RWPE2 (cell line): ENCODE results near the gene PSD2.
A peak's percentile ranks its signal among the peaks of the same experiment; 100 is the strongest.

Experiments
- ATAC-seq: fragments of 200-7000 bp; cut with Tn5 transposase; 3 replicates; pipeline ENCODE4 v1.9.1; 2021; ENCODE audit warnings: low read depth
- DNase-seq: peaks from one replicate; pipeline ENCODE4 v3.0.0-alpha.2; 2020; ENCODE audit warnings: low spot score
- H3K27ac ChIP-seq: fragments of 450-650 bp; 2 replicates; pipeline ENCODE4 v1.5.1; 2017; ENCODE audit warnings: mild to moderate bottlenecking; ENCODE audit not compliant: poor library complexity, severe bottlenecking
- H3K27me3 ChIP-seq: fragments of 250-450 bp; sonication (Bioruptor Pico); 2 replicates; pipeline ENCODE4 v1.5.1; 2021; ENCODE audit warnings: mild to moderate bottlenecking, moderate library complexity; ENCODE audit not compliant: insufficient read depth, poor library complexity, severe bottlenecking
- H3K36me3 ChIP-seq: fragments of 250-450 bp; sonication (Bioruptor Pico); 2 replicates; pipeline ENCODE4 v1.5.1; 2020; ENCODE audit warnings: low read depth, mild to moderate bottlenecking, moderate library complexity
- H3K4me1 ChIP-seq: fragments of 250-450 bp; sonication (Bioruptor Pico); 2 replicates; pipeline ENCODE4 v1.5.1; 2021; ENCODE audit warnings: mild to moderate bottlenecking, moderate library complexity; ENCODE audit not compliant: insufficient read depth, poor library complexity, severe bottlenecking
- H3K4me3 ChIP-seq: fragments of 250-450 bp; sonication (Bioruptor Pico); 2 replicates; pipeline ENCODE4 v1.5.1; 2021; ENCODE audit warnings: mild to moderate bottlenecking, moderate library complexity; ENCODE audit not compliant: severe bottlenecking
- H3K9me3 ChIP-seq: fragments of 250-450 bp; sonication (Bioruptor Pico); 2 replicates; pipeline ENCODE4 v1.5.1; 2021; ENCODE audit warnings: mild to moderate bottlenecking, moderate library complexity; ENCODE audit not compliant: severe bottlenecking
- TF ChIP-seq, protein P1 (sequence below): fragments of 450-650 bp; IDR thresholded peaks from one replicate; pipeline ENCODE4 v1.5.1; 2017; ENCODE audit warnings: mild to moderate bottlenecking, moderate library complexity; ENCODE audit not compliant: poor library complexity, severe bottlenecking

The PSD2 gene

DNA sequence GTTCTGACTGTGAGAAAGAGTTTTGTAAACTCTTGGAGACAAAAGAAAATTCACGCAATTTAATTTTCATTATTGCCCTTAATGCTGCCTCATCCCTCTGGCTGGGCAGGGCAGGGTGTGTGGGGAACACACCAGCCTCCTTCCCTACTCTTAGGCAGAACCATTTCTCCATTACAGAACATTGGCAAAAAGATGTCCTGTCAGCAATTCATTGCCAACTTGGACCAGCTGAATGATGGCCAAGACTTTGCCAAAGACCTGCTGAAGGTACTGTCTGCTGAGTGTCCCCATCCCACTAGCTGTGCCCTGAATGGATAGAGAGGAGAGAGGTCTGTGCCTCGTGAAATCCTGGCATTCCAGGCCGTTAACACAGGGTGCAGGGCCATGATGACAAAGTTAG, 37.9 kb downstream of the PSD2 start:
- no peaks in the 10 kb centered on the region for H3K4me1 ChIP-seq
- no peak overlapping the region for H3K27ac ChIP-seq
- TF ChIP-seq, protein P1, sequence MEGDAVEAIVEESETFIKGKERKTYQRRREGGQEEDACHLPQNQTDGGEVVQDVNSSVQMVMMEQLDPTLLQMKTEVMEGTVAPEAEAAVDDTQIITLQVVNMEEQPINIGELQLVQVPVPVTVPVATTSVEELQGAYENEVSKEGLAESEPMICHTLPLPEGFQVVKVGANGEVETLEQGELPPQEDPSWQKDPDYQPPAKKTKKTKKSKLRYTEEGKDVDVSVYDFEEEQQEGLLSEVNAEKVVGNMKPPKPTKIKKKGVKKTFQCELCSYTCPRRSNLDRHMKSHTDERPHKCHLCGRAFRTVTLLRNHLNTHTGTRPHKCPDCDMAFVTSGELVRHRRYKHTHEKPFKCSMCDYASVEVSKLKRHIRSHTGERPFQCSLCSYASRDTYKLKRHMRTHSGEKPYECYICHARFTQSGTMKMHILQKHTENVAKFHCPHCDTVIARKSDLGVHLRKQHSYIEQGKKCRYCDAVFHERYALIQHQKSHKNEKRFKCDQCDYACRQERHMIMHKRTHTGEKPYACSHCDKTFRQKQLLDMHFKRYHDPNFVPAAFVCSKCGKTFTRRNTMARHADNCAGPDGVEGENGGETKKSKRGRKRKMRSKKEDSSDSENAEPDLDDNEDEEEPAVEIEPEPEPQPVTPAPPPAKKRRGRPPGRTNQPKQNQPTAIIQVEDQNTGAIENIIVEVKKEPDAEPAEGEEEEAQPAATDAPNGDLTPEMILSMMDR = no peak
- DNase-seq (peak; percentile 12), ATAC-seq (no peak)
- no peaks in the 10 kb centered on the region for H3K9me3 ChIP-seq
- no peaks in the 10 kb centered on the region for H3K27me3 ChIP-seq
- no peak overlapping the region for H3K4me3 ChIP-seq
- H3K36me3 ChIP-seq = no peaks in the 10 kb centered on the region

DNA sequence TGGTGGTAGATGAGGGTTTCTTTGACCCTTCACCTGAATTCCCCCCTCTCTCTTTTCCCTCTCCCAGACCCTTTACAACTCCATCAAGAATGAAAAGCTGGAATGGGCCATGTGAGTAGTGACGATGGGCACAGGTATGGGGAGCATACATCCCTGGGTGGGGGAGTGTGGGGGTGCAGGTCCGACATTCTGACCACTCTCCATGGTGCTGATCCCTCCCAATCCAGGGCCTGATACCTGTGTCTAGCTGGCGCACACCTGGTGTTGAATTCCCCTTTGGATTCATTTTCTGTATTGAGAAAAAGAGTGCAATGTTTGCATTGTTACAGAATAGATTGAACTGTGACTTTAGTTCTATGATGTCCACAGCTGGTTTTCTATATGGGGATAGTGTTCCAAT, 40.0 kb downstream of the PSD2 start:
- Histone ChIP-seq H3K27me3 (no peaks in the 10 kb centered on the region), H3K27ac (no peak overlapping the region), H3K4me3 (no peak overlapping the region), H3K4me1 (no peaks in the 10 kb centered on the region), H3K9me3 (no peaks in the 10 kb centered on the region), H3K36me3 (no peaks in the 10 kb centered on the region)
- DNase-seq (peak; percentile 18), ATAC-seq (no peak)
- TF ChIP-seq, protein P1 = no peak

DNA sequence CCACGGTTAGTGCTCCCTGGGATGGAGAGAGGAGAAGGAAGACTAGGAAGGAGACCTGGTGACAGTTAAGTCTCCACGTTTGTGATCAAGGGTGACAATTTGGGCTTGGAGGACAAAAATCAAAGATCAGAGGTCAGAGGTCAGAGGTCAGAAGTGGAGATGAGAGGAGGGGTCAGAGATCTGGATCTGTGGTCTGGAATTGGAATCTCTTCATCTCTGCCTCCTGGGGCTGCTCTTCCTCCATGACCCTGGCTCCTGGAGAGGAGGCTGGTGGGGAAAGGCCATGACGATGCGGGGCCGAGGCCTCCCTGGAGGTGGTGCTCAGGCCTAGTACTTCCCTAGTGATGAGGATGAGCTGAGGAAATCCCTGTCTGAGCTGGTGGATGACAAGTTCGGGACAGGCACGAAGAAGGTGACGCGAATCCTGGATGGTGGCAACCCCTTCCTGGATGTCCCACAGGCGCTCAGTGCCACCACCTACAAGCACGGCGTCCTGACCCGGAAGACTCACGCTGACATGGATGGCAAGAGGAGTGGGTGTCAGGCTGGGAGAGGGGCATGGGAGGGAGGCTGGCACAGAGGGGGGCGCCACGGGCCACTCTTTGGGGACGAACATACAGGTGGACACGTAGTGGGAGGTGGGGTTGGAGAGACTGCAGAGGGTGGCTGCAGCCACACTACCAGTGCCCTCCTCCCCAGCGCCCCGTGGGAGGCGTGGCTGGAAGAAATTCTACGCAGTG, 41.0 kb downstream of the PSD2 start:
- no peak for ATAC-seq
- no peak overlapping the region for H3K27ac ChIP-seq
- no peaks in the 10 kb centered on the region for H3K9me3 ChIP-seq

DNA sequence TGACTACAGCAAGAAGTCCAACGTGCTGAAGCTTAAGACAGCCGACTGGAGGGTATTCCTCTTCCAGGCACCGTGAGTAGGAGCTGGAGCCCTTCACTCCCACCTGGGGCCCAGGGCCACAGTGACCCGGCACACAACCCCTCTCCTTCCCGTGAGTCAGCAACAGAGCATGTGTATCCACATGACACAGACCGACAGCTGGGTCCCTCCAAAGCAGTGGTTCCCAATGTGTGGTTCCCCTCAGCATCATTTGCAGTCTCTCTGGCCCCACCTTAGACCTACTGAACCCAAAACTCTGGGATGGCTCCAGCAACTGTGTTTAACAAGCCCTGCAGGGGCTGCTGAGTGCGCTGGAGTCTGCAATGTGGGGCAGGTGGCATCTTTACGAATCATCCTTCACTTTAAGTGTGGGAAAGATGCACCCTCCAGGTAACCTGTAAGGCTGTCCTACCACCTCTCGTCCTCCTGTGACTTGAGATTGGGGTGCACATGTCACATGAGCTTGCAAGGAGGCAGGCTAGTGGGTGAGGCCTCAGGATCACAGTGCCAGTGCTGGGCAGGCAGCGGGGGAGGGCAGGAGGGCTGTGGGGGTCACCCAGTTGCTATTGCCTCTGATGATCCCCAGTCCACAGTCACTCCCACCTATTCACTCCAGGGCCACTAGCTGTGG, 42.2 kb downstream of the PSD2 start:
- Histone ChIP-seq H3K36me3 (no peaks in the 10 kb centered on the region), H3K4me3 (no peak overlapping the region), H3K27me3 (no peaks in the 10 kb centered on the region), H3K27ac (no peak overlapping the region), H3K9me3 (no peaks in the 10 kb centered on the region), H3K4me1 (no peaks in the 10 kb centered on the region)
- TF ChIP-seq, protein P1 = no peak
- DNase-seq (peak; percentile 44), ATAC-seq (no peak)

More for the DNA sequence above, 41.0 kb downstream of the PSD2 start:
- Histone ChIP-seq H3K4me1 (no peaks in the 10 kb centered on the region), H3K36me3 (no peaks in the 10 kb centered on the region), H3K27me3 (no peaks in the 10 kb centered on the region), H3K4me3 (no peak overlapping the region)
- TF ChIP-seq, protein P1 = no peak
- peak; percentile 49 for DNase-seq
